ENCODE data around the gene SOX10.

Gene SOX10

DNA sequence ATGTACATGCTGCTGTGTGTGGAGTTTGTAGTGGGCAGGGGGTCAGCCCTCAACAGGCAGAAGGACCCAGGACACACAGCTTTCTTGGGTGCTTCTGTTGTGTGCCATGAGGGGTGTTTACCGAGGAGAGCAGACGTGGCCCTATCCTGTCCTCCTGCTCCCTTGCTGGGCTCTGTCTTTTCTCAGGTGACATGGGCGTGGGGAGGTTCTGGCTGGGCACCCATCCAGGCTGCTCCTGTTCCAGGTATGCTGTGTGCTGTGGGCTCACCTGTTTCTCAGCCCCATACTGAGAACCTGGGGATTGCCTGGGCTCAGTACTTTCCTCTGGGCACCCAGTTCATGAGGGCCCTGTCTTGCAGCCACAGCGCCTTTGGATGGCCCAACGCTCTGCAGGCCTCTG lies 55.0 kb downstream of the SOX10 start:
- DNase-seq: no peak

DNA sequence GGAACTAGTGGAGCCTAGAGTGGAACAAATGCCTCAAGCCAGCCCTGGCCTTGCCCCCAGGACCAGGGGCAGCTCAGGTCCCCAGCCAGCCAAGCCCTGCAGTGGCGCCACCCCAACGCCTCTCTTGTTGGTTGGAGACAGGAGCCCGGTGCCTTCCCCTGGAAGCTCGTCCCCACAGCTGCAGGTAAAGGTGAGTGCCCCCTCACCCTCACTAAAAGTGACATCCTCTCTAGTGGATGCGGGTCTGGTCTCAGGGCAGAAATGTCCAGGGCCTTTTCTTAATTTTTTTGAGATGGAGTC lies 56.8 kb downstream of the SOX10 start:
- no peak for DNase-seq

DNA sequence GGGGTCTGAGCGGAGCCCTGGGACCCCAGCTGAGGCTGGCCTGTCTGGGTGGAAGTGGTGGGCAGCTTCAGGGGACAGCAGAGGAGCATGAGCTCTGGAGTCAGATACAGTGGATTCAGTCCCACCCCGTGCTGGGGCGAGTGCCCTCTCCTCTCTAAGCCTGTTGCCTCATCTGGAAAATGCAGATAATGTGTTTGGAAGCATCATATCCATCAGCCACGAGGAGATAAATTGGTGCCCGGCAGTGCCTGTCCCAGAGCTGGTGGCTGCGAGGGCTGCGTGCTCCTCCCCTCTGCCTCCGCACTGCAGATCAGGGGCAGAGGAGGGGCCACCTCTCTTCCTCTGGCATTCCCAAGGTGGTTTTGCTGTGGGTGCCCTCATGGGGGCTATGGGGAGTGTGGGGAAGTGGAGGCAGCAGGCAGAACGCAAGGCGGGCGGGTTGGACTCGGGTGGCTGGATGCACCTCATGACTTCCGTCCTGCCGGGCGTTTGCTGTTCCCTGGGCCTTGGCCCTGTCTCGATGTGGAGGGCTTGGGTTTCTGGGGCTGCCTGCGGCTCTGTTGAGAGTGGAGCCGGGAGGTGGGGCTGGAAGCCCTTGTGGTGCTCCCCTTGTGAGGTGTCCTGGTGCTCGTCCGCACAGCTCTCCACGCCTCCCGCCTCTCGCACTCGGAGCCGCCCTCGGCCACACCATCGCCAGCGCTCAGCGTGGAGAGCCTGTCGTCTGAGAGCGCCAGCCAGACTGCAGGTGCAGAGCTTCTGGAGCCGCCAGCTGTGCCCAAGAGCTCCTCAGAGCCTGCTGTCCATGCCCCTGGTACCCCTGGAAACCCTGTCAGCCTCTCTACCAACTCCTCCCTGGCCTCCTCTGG lies 57.4 kb downstream of the SOX10 start:
- DNase-seq: no peak

DNA sequence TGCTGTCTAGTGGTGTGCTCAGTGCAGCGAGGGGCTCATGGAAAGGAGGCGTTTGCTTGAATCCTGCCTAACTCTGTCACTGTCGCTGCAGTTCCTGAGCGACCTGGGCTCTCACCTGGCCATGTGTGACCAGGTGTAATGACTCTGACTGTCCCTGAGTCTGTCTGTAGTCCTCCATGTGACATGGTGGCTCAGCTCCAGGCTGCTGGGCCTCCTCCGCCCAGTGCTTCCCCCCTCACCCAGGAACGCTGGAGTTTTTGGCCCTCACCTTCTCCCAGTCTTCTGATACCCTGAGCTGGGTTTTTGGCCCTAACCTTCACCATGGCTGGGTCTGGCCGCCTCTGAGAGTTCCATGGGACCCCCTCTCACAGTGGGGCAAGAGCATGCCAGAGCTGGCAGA lies 58.0 kb downstream of the SOX10 start:
- no peak for DNase-seq

DNA sequence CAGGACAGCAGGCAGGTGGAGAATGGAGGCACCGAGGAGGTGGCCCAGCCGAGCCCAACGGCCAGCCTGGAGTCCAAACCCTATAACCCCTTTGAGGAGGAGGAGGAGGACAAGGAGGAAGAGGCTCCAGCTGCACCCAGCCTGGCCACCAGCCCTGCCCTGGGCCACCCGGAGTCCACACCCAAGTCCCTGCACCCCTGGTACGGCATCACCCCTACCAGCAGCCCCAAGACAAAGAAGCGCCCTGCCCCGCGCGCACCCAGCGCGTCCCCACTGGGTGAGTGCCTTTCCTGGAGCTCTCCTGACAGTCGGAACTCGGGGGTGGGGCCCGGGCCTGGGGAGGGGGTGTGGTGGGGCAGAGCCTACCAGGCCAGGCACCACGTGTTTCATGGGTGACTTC lies 58.6 kb downstream of the SOX10 start:
- no peak for DNase-seq

DNA sequence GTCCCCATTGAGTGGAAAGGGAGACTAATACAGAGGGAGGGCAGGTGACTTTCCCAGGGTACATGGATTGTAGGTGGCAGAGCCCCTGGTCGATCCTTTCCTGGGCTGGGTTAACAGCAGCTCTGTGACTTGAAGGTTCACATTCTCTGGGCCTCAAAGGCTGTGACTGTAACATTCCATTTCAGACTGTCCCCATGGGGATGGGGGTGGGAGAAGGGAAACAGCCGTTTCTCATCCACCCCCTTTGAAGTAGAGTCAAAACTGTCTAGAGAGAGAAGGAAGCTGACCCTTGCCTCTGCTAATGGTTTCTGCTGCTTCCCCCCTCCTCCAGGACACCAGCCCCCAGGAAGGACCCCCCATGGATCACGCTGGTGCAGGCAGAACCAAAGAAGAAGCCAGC lies 59.0 kb downstream of the SOX10 start:
- DNase-seq: no peak

DNA sequence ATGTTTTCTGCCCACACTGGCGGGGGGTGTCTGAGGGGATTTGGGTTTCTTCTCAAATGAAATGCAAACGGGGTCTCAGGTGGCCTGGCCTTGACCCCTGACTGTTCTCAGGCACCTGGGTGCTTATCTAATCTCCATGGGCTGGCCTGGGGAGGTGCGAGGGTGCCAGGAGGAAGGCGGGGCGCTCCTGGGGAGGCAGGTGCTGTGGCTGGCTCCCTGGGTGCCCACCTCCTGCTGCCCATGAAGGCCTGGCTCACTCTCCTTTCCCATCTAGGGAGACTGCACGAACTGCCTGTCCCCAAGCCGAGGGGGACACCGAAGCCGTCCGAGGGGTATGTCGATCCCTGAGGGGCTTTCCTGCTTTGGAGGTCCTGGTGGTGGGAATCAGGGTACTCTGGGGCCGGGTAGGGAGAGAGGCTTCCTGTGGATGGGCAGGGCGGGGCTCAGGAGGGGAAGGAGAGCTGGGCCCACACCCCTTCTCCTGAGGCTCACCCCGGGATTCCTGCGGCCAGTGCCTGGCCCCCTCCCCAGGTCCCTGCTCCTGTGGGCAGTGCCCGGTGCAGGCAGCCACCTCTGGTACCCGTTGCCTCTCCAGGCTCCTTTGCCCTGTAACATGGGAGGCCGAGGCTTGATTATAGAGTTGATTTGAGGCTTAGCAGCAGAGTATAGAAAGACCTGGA lies 59.8 kb downstream of the SOX10 start:
- DNase-seq: no peak

DNA sequence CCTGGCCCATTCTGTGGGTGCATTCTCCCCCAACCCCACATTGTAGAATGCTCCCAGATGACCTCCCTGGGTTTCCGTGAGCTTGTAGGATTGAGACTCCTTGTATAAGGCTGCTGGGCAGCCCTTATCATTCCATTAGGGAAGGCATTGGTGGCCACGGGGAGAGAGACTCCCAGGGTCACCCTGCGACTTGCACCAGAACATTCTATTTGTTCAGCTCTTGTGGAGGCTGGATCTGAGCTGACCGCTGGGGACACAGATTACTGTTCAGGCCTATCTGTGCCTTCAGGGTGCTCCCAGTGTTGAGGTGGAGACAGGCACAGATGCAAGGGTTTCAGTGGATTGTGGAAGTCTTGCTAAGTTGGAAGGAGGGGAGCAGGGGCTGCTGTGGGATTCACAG lies 60.4 kb downstream of the SOX10 start:
- no peak for DNase-seq
